Measurements from ENCODE around the gene KCNK4.

- TF ChIP-seq SIN3A (IDR thresholded peaks at IDR 0.05; ENCODE audit: borderline replicate concordance, insufficient read depth, low read length) (no peak), FOXP2 (optimal IDR thresholded peaks at IDR 0.05; ENCODE audit: borderline replicate concordance, extremely low read depth, extremely low read length, insufficient read depth) (no peak), TAF1 (IDR thresholded peaks at IDR 0.05; ENCODE audit: borderline replicate concordance, insufficient read depth, low read length) (no peak)
These were observed 8.9 kb upstream of the KCNK4 start for GRCh38 chr11:64281957-64282770.

All from PFSK-1 (cell line).